ENCODE measurements around the gene TMEM167B. TPM values are rescaled to one million over a fixed set of nuclear protein-coding genes. Genes with fewer than 3 reads are reported as not detected.

Gene TMEM167B
- total RNA-seq, 1 donor from 2014 or later, result 45.0 TPM

DNA sequence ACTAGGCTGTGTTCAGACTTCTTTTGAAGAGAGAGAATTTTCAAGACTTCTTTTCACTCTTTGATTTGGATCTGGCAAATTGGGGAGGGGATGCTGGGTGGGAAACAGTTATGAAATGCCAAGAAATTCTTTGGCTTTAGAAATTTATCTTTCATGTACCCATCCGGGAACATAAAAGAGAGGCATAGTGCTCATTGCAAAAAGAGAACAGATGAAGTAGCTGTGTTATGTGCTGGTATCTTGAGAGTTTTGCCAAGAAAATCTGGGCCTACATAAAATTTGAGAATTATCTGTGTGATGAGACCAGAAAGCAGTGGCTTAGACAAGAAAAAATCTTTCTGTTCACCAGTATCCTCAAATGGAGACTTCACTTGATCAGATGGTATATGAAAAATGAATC lies 4.3 kb downstream of the TMEM167B start:
- POLR2A ChIA-PET, result interaction anchor here (0.6 kb wide), 1 partner anchor 44 kb away, joined by 4 read pairs; no protein-coding TSS in a partner anchor
- no peak overlapping the region for H3K4me3 Mint-ChIP-seq

DNA sequence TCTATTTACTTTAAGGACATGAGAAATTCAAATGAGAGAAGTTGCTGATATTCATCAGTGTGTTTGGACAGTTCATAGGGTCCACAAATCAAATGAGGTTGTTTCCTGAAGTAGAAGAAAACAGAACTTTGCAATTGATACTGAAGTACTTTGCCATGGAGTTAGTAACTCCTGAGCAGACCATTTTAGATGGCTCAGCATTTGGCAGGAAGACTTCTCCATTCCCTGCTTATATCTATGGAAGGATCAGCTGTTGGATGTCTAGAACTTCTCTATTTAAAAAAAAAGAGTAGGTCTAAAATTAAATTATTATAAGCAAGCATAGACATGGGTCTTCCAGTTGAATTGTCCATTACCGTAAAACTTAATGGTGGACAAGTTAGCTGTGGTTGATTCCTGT lies 5.1 kb downstream of the TMEM167B start:
- Mint-ChIP-seq H3K36me3 (ENCODE audit: low read depth) (peaks cover 56% of the 10 kb centered on the region), H3K27ac (no peak overlapping the region), H3K27me3 (no peaks in the 10 kb centered on the region), H3K4me3 (no peak overlapping the region), H3K4me1 (peaks cover 30% of the 10 kb centered on the region), H3K9me3 (no peaks in the 10 kb centered on the region)
- ChIA-PET POLR2A (interaction anchor here (1.0 kb wide), 1 partner anchor 20 kb away, joined by 3 read pairs; the partner anchor contains the start of gene TAF13), CTCF (no interaction called here)
- intact Hi-C loops (cut with micrococcal nuclease), result no loop called here
- TF ChIP-seq, protein P1, sequence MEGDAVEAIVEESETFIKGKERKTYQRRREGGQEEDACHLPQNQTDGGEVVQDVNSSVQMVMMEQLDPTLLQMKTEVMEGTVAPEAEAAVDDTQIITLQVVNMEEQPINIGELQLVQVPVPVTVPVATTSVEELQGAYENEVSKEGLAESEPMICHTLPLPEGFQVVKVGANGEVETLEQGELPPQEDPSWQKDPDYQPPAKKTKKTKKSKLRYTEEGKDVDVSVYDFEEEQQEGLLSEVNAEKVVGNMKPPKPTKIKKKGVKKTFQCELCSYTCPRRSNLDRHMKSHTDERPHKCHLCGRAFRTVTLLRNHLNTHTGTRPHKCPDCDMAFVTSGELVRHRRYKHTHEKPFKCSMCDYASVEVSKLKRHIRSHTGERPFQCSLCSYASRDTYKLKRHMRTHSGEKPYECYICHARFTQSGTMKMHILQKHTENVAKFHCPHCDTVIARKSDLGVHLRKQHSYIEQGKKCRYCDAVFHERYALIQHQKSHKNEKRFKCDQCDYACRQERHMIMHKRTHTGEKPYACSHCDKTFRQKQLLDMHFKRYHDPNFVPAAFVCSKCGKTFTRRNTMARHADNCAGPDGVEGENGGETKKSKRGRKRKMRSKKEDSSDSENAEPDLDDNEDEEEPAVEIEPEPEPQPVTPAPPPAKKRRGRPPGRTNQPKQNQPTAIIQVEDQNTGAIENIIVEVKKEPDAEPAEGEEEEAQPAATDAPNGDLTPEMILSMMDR (IDR thresholded peaks at IDR 0.05), result no peak
- ATAC-seq (ENCODE audit: low read depth) (no peak), DNase-seq (no peak)

More for the DNA sequence above, 4.3 kb downstream of the TMEM167B start:
- CTCF ChIA-PET, result no interaction called here
- H3K27me3 Mint-ChIP-seq, result no peaks in the 10 kb centered on the region
- peaks cover 58% of the 10 kb centered on the region for H3K36me3 Mint-ChIP-seq (ENCODE audit: low read depth)
- TF ChIP-seq, protein P1 (IDR thresholded peaks at IDR 0.05), result no peak
- H3K4me1 Mint-ChIP-seq, result peaks cover 35% of the 10 kb centered on the region
- intact Hi-C loops (cut with micrococcal nuclease), result loop anchor here (5.0 kb wide), 1 partner anchor 1287 kb away; no protein-coding TSS in a partner anchor
- ATAC-seq (ENCODE audit: low read depth) (no peak), DNase-seq (no peak)
- H3K9me3 Mint-ChIP-seq, result no peaks in the 10 kb centered on the region
- no peak overlapping the region for H3K27ac Mint-ChIP-seq

DNA sequence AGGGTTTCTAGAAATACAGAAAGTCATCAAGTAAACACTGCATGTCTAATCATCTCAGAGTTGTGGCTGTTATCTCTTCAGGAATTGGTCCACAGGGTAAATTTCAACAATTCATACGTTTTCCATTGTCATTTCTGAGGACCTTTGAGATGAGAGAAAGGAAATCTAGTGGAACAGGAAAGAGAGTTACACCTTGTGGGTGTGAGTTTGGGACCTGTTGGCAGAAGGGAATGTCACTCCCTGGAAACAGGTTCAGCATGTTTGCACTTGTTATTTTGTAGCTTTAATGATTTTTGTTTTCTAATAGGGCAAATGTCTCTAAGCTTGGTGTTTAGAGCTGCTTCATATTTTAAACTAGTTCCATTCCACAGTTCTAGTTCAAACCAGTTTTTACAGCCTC lies 5.6 kb downstream of the TMEM167B start:
- Mint-ChIP-seq H3K4me1 (peaks cover 30% of the 10 kb centered on the region), H3K4me3 (no peak overlapping the region), H3K27ac (no peak overlapping the region), H3K9me3 (no peaks in the 10 kb centered on the region), H3K36me3 (ENCODE audit: low read depth) (peaks cover 54% of the 10 kb centered on the region), H3K27me3 (no peaks in the 10 kb centered on the region)
- ChIA-PET CTCF (no interaction called here), POLR2A (interaction anchor here (1.0 kb wide), 1 partner anchor 20 kb away, joined by 3 read pairs; the partner anchor contains the start of gene TAF13)
- intact Hi-C loops (cut with micrococcal nuclease), result no loop called here
- no peak for DNase-seq
- ATAC-seq (ENCODE audit: low read depth), result no peak
- TF ChIP-seq, protein P1 (IDR thresholded peaks at IDR 0.05), result no peak

DNA sequence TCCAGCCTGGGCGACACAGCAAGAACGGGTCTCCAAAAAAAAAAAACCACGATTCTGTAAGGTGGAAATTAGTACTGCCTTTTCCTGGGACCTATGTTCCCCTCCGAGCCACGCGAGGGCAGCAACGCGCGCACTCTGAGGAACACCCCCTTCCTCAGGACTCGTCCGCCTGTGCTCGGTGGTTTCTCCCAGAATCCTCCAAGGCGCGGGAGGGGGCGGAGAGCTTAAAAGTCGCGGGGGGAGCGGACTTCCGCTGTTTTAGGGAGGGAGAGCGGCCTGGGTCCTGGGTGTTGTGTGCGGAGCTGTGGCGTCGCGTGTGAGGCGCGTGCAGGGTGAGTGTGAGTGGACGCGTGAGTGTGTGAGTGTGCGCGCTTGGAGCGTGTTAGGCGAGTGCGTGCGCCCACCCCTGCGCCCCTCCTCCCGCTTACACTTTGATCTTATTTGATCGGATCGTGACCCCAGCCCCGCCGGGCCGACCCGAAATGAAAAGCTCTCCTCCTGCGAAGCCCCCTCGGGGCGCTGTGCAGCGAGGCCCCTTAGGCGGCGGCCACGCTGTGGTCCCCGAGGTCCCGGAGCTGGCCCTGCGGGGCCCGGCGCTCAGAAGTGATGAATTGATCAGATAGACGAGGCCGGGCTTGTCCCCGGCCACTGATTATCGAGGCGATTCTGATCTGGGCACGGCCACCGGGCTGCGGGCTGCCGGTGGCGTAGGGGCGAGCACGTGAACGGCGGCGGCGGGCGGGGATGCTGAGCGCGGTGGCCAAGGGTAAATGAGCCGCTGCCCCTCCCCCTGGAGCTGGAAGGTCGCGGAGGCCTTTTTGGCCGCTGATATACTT lies 9.6 kb downstream of the TMEM167B start:
- Mint-ChIP-seq H3K27me3 (no peaks in the 10 kb centered on the region), H3K4me3 (peak overlapping the region; percentile 95), H3K36me3 (ENCODE audit: low read depth) (peaks cover 35% of the 10 kb centered on the region), H3K27ac (peak overlapping the region; percentile 98), H3K4me1 (peaks cover 19% of the 10 kb centered on the region), H3K9me3 (no peaks in the 10 kb centered on the region)
- intact Hi-C loops (cut with micrococcal nuclease), result loop anchor here (1.0 to 5.0 kb wide), 11 partner anchors 10 to 934 kb away; partner anchors contain the start of genes CLCC1, CYB561D1, PSMA5 and STRIP1
- POLR2A ChIA-PET, result interaction anchor here (0.6 to 4.0 kb wide), 44 partner anchors 9 to 1287 kb away, joined by 3 to 140 read pairs (median 4); partner anchors contain the start of genes AMPD2, ATXN7L2, CLCC1 and CYB561D1
- CTCF ChIA-PET, result interaction anchor here (0.6 to 2.3 kb wide), 16 partner anchors 9 to 1741 kb away, joined by 3 to 22 read pairs (median 4); partner anchors contain the start of genes CLCC1, ELAPOR1, TAF13 and TMEM167B
- peak; percentile 88 for ATAC-seq (ENCODE audit: low read depth)
- TF ChIP-seq, protein P1 (IDR thresholded peaks at IDR 0.05), result peak; percentile 37
- DNase-seq, result peak; percentile 93

Data from activated B cell treated with CpG ODN at 0.5 μM for 24 hours (primary cell).